SK-N-SH (cell line): ENCODE data around the gene COL5A1.

ENCODE experiments used
- CTCF ChIP-seq: fragments of 200-600 bp; sonication (generic); IDR thresholded peaks from 2 replicates; pipeline ENCODE4 v1.6.1; 2017; ENCODE audit warnings: antibody characterized with exemption, mild to moderate bottlenecking, moderate library complexity
- EZH2phosphoT487 ChIP-seq: fragments of 200-600 bp; sonication (generic); IDR thresholded peaks from 2 replicates; pipeline ENCODE4 v1.6.1; 2017; ENCODE audit warnings: low read depth, mixed run types, mild to moderate bottlenecking, antibody characterized with exemption, moderate library complexity, borderline replicate concordance

GRCh38 chr9:134651226-134651905, 9.8 kb downstream of the COL5A1 start:
- no peak for TF ChIP-seq CTCF
- no peak for TF ChIP-seq EZH2phosphoT487
